ENCODE data around the gene ZNF420. TPM values are rescaled to one million over a fixed set of nuclear protein-coding genes. Genes with fewer than 3 reads are reported as not detected.

Gene ZNF420
- total and polyA plus RNA-seq, 2 of the 13 experiments (the other 11 are each of a cell fraction or from before 2014, with no cell fraction given), result 1.4 to 6.6 TPM

DNA sequence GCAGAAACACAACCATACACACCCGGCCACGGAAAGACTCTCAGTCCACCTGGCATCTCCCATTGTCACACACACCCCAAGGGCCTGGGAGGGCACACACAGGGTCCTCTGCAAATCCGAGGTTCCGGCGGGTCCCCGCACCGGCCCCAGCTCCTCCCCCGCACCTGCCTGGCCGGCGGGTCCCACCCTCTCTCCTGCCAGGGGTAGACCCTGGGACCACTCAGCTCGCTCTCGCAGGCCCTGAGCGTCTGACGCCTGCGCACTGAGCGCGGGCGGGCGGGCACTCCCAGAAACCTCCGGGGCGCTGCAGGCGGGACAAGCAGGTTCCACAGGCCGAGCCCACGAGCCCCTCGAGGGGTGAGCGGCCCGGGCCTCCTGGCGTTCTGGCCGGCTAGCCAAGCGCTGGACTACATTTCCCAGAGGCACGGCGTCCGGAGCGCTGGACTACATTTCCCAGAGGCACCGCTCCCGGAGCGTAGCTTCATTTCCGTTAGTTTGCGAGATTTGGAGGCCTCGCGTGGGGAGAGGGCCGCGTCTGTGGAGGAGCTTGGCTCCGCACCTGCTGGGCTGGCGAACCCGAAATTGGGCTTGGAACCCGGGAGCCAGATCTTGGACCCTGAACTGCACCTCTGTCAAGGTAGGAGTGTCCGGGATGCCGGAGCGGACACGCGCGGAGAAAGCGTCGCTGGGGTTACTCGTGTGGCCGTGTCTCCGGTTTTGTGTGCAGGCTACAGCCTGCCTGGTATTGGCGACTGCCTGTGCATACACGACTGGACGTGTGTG lies at the start of gene ZNF420 (continued):
- TF ChIP-seq PCBP1 (IDR thresholded peaks at IDR 0.05; ENCODE audit: borderline replicate concordance, low read depth, low read length) (peak; percentile 76; the same call in 1 of the 2 replicates), GATAD2A (CRISPR knock-in tag; IDR thresholded peaks at IDR 0.05) (peak; percentile 82), SOX6 (IDR thresholded peaks at IDR 0.05) (no peak), SOX6 (CRISPR knock-in tag; IDR thresholded peaks at IDR 0.05) (peak; percentile 45; the same call in 1 of the 2 replicates), ZNF274 (CRISPR knock-in tag; IDR thresholded peaks at IDR 0.05) (peak; percentile 96), PHF8 (CRISPR knock-in tag; IDR thresholded peaks at IDR 0.05) (peak; percentile 87), TP53 (CRISPR knock-in tag; conservative IDR thresholded peaks at IDR 0.05) (0 out of 2 replicates have a peak, but pooled peaks have one; percentile 10), SMYD3 (CRISPR knock-in tag; IDR thresholded peaks at IDR 0.05) (peak; percentile 56; the same call in 1 of the 2 replicates), ARID2 (CRISPR knock-in tag; IDR thresholded peaks at IDR 0.05; ENCODE audit: borderline replicate concordance) (peak; percentile 69; the same call in 1 of the 2 replicates), FOXA3 (CRISPR knock-in tag; IDR thresholded peaks at IDR 0.05) (peak; percentile 57; the same call in 1 of the 2 replicates), KMT2B (CRISPR knock-in tag; IDR thresholded peaks at IDR 0.05) (peak; percentile 93), ZNF350 (CRISPR knock-in tag; IDR thresholded peaks at IDR 0.05; ENCODE audit: borderline replicate concordance, low read depth) (peak; percentile 93; the same call in 1 of the 2 replicates), ZBTB7A (CRISPR knock-in tag; IDR thresholded peaks at IDR 0.05) (peak; percentile 87), ZFP1 (CRISPR knock-in tag; IDR thresholded peaks at IDR 0.05) (no peak)
- TF ChIP-seq, protein P1, sequence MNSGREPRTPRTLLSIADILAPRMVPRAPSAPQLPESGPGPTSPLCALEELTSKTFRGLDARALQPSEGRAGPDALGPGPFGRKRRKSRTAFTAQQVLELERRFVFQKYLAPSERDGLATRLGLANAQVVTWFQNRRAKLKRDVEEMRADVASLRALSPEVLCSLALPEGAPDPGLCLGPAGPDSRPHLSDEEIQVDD (CRISPR knock-in tag; IDR thresholded peaks at IDR 0.05; ENCODE audit: borderline replicate concordance), result peak; percentile 70; the same call in 1 of the 2 replicates
- TF ChIP-seq, protein P2, sequence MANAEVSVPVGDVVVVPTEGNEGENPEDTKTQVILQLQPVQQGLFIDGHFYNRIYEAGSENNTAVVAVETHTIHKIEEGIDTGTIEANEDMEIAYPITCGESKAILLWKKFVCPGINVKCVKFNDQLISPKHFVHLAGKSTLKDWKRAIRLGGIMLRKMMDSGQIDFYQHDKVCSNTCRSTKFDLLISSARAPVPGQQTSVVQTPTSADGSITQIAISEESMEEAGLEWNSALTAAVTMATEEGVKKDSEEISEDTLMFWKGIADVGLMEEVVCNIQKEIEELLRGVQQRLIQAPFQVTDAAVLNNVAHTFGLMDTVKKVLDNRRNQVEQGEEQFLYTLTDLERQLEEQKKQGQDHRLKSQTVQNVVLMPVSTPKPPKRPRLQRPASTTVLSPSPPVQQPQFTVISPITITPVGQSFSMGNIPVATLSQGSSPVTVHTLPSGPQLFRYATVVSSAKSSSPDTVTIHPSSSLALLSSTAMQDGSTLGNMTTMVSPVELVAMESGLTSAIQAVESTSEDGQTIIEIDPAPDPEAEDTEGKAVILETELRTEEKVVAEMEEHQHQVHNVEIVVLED (CRISPR knock-in tag; IDR thresholded peaks at IDR 0.05; ENCODE audit: borderline replicate concordance), result peak; percentile 97
- TF ChIP-seq, protein P3, sequence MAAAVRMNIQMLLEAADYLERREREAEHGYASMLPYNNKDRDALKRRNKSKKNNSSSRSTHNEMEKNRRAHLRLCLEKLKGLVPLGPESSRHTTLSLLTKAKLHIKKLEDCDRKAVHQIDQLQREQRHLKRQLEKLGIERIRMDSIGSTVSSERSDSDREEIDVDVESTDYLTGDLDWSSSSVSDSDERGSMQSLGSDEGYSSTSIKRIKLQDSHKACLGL (CRISPR knock-in tag; IDR thresholded peaks at IDR 0.05), result peak; percentile 78; the same call in 1 of the 2 replicates
- TF ChIP-seq, protein P4, sequence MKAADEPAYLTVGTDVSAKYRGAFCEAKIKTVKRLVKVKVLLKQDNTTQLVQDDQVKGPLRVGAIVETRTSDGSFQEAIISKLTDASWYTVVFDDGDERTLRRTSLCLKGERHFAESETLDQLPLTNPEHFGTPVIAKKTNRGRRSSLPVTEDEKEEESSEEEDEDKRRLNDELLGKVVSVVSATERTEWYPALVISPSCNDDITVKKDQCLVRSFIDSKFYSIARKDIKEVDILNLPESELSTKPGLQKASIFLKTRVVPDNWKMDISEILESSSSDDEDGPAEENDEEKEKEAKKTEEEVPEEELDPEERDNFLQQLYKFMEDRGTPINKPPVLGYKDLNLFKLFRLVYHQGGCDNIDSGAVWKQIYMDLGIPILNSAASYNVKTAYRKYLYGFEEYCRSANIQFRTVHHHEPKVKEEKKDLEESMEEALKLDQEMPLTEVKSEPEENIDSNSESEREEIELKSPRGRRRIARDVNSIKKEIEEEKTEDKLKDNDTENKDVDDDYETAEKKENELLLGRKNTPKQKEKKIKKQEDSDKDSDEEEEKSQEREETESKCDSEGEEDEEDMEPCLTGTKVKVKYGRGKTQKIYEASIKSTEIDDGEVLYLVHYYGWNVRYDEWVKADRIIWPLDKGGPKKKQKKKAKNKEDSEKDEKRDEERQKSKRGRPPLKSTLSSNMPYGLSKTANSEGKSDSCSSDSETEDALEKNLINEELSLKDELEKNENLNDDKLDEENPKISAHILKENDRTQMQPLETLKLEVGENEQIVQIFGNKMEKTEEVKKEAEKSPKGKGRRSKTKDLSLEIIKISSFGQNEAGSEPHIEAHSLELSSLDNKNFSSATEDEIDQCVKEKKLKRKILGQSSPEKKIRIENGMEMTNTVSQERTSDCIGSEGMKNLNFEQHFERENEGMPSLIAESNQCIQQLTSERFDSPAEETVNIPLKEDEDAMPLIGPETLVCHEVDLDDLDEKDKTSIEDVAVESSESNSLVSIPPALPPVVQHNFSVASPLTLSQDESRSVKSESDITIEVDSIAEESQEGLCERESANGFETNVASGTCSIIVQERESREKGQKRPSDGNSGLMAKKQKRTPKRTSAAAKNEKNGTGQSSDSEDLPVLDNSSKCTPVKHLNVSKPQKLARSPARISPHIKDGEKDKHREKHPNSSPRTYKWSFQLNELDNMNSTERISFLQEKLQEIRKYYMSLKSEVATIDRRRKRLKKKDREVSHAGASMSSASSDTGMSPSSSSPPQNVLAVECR (CRISPR knock-in tag; IDR thresholded peaks at IDR 0.05; ENCODE audit: borderline replicate concordance), result peak; percentile 96
- TF ChIP-seq, protein P5, sequence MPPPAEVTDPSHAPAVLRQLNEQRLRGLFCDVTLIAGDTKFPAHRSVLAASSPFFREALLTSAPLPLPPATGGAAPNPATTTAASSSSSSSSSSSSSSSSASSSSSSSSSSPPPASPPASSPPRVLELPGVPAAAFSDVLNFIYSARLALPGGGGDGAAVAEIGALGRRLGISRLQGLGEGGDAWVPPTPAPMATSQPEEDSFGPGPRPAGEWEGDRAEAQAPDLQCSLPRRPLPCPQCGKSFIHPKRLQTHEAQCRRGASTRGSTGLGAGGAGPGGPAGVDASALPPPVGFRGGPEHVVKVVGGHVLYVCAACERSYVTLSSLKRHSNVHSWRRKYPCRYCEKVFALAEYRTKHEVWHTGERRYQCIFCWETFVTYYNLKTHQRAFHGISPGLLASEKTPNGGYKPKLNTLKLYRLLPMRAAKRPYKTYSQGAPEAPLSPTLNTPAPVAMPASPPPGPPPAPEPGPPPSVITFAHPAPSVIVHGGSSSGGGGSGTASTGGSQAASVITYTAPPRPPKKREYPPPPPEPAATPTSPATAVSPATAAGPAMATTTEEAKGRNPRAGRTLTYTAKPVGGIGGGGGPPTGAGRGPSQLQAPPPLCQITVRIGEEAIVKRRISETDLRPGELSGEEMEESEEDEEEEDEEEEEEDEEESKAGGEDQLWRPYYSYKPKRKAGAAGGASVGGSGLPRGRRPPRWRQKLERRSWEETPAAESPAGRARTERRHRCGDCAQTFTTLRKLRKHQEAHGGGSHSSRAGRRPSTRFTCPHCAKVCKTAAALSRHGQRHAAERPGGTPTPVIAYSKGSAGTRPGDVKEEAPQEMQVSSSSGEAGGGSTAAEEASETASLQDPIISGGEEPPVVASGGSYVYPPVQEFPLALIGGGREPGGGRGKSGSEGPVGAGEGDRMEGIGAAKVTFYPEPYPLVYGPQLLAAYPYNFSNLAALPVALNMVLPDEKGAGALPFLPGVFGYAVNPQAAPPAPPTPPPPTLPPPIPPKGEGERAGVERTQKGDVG (CRISPR knock-in tag; IDR thresholded peaks at IDR 0.05; ENCODE audit: borderline replicate concordance), result no peak

All from HepG2 (cell line).